GM19397 (cell line): ENCODE results near the gene XRN1.
A peak's percentile ranks its signal among the peaks of the same experiment; 100 is the strongest.
"Not testable (repeated sequence)": the region's sequence is repeated elsewhere in the genome, so short reads cannot be mapped to it uniquely, and the experiment has no call there.

Experiments used
- ATAC-seq: cut with Tn5 transposase; IDR thresholded peaks from one replicate; pipeline ENCODE4 v1.9.1; 2021; ENCODE audit warnings: mild to moderate bottlenecking, moderate library complexity; ENCODE audit not compliant: unreplicated experiment

XRN1 gene, protein sequence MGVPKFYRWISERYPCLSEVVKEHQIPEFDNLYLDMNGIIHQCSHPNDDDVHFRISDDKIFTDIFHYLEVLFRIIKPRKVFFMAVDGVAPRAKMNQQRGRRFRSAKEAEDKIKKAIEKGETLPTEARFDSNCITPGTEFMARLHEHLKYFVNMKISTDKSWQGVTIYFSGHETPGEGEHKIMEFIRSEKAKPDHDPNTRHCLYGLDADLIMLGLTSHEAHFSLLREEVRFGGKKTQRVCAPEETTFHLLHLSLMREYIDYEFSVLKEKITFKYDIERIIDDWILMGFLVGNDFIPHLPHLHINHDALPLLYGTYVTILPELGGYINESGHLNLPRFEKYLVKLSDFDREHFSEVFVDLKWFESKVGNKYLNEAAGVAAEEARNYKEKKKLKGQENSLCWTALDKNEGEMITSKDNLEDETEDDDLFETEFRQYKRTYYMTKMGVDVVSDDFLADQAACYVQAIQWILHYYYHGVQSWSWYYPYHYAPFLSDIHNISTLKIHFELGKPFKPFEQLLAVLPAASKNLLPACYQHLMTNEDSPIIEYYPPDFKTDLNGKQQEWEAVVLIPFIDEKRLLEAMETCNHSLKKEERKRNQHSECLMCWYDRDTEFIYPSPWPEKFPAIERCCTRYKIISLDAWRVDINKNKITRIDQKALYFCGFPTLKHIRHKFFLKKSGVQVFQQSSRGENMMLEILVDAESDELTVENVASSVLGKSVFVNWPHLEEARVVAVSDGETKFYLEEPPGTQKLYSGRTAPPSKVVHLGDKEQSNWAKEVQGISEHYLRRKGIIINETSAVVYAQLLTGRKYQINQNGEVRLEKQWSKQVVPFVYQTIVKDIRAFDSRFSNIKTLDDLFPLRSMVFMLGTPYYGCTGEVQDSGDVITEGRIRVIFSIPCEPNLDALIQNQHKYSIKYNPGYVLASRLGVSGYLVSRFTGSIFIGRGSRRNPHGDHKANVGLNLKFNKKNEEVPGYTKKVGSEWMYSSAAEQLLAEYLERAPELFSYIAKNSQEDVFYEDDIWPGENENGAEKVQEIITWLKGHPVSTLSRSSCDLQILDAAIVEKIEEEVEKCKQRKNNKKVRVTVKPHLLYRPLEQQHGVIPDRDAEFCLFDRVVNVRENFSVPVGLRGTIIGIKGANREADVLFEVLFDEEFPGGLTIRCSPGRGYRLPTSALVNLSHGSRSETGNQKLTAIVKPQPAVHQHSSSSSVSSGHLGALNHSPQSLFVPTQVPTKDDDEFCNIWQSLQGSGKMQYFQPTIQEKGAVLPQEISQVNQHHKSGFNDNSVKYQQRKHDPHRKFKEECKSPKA (N-terminal part only)

DNA sequence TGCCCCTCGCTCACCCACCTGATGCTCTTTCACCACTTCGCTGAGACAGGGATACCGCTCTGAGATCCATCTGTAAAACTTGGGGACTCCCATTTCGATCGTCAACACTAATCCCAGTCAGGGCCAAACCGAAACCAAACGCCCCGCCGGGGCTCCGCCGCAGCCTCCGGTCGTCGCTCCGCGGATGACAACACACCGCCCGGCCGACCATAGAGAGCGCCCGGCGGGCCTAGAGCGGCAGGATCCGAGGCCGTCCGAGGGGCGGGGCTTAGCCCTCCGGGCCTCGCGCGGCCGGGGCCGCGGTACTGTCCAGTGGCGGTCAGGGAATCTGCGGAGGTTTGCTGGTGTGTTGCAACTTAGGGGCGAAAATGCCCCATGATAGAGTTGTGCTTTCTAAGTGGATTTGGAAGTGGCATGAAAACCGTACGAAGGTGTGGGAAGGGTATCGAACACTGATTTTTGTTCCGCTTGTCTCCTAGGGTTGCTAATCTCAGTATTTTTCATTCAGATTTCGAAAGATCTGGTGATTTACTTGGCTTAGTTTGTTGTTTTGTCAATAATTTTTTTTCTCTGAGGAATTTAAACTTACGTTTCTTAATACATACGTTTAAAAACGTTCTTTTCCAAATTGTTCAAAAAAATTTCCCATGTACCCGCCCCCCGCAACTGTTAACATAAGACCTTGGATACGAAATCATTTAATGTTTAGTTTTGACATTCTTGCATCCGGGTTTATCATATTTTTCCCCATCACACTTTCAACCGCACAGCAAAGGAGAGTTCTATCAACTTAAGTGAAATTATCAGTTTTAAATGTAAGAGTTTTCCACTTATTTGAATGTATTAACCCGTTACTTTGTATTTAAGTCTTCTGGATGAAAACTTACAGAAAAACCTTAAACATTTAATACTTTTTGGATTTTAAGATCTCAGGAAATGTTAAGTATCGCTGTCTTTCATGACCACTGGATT is at the start of gene XRN1:
Gene XRN1, minus strand, starts transcription at position 186 of the 972 bp plus-strand sequence. Its CDS starts 93 bp downstream, at position 93.
- ATAC-seq, result peak; percentile 93

GRCh38 chr3:142495103-142495502 is 47.3 kb upstream of the XRN1 start:
- ATAC-seq, result no peak

DNA sequence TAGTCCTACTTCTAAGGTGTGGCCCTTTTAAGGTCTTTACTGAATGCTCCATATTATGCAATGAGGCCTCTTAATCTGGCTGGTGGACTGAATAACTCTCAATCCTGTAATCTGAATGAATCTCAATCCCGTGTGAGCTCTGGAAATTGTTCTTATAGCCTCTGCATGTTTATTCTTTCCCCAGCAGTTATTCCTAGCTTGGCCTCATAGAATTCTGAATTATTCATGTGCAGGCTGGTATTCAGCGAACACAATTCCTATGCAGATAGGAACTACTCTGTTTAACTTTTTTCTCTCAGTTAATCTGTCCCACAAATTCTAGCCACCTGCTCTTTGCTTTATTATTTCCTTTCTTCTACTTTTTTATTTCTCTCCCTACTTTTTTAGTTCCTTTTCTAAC is 44.3 kb upstream of the XRN1 start:
- ATAC-seq, result no peak

DNA sequence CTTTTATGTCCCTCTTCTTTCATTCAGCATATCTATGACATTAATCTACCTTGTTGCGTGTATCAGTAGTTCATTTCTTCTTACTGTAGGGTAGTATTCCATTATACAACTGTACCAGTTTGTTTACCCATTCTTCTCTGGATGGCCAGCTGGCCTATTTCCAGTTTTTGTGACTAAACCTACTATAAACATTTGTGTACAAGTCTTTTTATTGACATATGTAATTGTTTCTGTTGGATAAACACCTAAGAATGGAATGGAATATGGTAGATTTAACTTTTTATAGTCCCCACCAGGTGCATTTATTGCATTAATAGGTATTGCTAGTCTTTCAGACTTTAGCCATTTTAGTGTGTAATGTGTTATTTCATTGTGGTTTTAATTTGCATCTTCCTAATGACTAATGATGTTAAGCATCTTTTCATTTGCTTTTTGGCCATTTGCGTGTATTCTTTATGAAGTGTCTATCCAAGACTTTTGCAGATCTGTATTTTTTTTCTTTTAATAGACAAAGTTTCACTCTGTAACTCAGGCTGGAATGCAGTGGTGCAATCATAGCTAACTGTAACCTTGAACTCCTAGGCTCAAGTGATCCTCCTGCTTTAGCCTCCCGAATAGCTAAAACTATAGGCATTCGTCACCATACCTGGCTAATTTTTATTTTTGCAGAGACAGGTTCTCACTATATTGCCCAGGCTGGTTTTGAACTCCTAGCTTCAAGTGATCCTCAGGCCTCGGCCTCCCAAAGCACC is 41.9 kb upstream of the XRN1 start:
- ATAC-seq, result no peak

- ATAC-seq, result no peak
Observed at GRCh38 chr3:142484912-142485435, 37.1 kb upstream of the XRN1 start.

DNA sequence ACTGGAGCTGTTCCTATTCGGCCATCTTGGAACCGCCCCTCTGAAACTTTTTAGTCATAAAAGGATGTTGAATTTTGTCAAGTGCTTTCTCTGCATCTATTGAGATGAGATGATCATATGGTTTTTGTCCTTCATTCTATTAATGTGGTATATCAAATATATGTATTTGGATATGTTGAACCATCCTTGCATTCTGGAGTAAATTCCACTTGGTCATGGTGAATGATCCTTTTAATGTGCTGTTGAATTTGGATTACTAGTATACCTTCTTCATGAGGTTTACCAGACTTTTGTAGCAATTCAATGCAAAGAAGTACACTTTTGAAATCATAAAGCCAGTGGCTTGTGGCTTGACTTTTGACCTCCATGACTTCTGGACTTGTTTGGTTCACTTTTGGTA is 33.4 kb upstream of the XRN1 start:
- no peak for ATAC-seq

GRCh38 chr3:142470826-142471225 is 23.0 kb upstream of the XRN1 start:
- no peak for ATAC-seq

GRCh38 chr3:142468456-142468855 is 20.6 kb upstream of the XRN1 start:
- no peak for ATAC-seq

DNA sequence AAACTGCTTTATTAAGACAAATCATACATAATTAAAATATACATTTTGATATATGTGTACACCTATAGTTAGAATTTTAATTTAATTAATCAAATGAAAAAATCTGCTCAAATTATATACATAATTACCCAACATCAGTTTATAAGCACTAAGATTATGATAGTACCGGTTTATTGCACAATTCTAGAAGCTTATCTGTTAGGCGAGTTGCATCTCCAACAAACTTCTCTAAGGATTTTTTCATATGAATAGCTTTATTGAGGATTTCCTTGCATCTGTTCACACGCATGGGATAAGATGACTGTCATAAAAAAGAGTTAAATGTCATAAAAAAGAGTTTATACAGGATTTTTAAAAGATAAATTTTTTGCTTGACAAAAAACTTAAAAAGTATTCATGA is 19.9 kb upstream of the XRN1 start:
- no peak for ATAC-seq

- ATAC-seq, result no peak
Observed at GRCh38 chr3:142460689-142461088, 12.9 kb upstream of the XRN1 start.

- no peak for ATAC-seq
Observed at GRCh38 chr3:142459929-142460328, 12.1 kb upstream of the XRN1 start.

DNA sequence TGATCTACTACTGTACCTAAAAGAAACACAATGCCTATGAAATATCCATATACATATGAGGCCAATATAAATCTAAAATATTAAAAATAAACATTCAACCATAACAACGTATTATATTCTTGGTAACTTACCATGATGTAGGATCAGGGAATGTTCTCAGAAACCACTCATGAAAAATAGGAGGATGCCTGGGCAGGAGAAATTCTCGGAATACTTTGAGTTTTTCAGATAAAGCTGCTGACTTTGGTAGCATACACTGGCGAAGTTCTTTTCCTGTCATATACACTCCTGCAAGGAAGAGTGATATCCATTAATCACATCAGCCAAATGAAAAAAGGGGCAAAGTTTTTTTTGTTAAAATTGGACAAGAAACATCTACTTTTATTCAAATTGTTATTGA is 11.3 kb upstream of the XRN1 start:
- no peak for ATAC-seq

GRCh38 chr3:142450881-142451280 is 3.0 kb upstream of the XRN1 start:
- no peak for ATAC-seq

DNA sequence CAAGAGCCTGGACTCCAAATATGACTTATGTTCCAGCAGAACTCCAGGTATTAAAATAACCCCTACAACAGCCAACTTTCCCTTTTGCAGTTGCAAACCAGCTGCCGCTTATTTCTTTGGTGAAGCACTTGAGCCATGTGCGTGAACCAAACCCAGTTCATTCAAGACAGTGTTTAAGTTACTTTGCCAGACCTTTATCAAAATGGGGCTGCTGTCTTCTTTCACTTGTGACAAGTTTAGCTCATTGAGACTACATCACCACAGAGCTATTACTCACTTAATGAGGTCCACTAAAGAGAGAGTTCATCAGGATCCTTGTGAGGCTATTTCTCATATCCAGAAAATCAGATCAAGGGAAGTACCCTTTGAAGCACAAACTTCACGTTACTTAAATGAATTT is 2.4 kb upstream of the XRN1 start:
- ATAC-seq, result no peak

DNA sequence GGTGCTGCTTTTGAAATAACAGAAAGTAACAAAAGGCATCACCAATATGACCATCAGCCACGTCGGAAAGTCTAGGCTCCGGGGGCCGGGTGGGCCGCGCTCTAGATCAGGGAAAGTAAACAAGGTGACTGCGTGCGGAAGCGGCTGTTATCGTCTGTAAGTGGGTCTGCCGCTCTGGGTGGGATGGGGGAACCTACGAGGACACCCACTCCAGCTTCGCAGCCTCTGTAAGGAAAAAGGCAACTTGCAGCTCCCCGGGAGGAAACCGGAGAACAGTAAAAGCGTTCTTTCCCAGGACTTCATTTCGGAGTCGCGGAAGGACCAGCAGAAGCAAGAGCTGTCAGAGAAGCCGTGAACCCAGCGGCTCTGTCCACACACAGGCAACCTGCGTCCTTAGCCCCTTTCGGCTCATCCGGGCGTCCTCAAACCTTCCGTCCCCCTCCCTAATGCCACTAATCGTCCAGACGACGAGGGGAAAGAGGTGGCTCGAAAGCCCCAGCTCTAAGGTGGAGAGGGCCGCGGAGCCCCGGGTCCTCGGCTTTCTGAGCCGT is 461 bp downstream of the XRN1 start:
- ATAC-seq, result peak; percentile 25

DNA sequence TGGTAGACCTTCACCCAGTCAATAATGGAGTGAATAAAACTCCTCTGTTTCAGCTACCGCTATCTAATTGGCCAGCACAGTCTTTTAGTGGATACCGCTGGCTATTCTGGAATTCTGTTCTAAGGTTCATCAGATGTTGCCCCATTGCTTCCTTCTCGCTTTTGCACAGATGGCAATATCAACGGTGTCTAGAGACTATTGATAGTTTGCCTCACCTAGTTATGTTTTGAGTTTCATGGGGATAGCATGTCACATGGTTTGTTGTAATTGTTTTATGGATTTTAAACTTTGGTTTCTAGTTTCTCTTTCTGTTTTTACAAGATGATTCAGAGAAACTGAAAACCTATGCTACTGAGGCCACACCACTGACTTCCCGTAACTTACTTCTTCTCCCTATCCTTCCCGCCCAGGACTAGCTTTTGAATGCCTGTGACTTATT is 2.0 kb downstream of the XRN1 start:
- no peak for ATAC-seq

DNA sequence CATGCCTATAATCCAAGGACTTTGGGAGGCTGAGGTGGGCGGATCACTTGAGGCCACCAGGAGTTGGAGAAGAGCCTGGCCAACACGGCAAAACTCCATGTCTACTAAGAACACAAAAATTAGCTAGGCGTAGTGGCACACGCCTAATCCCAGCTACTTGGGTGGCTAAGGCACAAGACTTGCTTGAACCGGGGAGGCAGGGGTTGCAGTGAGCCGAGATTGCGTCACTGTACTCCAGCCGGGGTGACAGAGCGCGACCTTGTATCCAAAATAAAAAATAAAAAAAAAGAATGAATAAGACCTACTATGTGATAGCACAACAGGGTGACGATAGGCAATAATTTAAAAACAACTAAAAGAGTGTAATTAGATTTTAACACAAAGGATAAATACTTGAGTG is 3.5 kb downstream of the XRN1 start:
- ATAC-seq, result no peak

GRCh38 chr3:142443060-142443459 is 4.8 kb downstream of the XRN1 start:
- not testable (repeated sequence) for ATAC-seq
